T-helper 1 cell treated with Interleukin-12 subunit alpha and Interleukin-12 subunit beta and Interleukin-4 antibody, amounts not matched to agents 30 ng/mL and 1 ng/mL, for 36 hours (primary cell): ENCODE results near the gene PMIS2. TPM values are rescaled to one million over a fixed set of nuclear protein-coding genes. Genes with fewer than 3 reads are reported as not detected.

Experiments
- intact Hi-C: fragments of 100-400 bp; cut with micrococcal nuclease; formaldehyde crosslinking; loops from one replicate; pipeline ENCODE4 v1.15.1; 2024
- total RNA-seq: library from RNA; stranded (reverse); gene quantifications from 2 replicates; pipeline ENCODE4 v1.2.3, GENCODE V29; 2022

Gene PMIS2
- not detected in 2 replicates for total RNA-seq

- intact Hi-C loops, result no loop called here
Observed at GRCh38 chr19:35585848-35586247, at the start of gene PMIS2. TSS of gene PMIS2 (plus strand) at chr19:35586173. CDS start at chr19:35586260, 87 bp downstream.

GRCh38 chr19:35539314-35539713, 46.7 kb upstream of the PMIS2 start:
- intact Hi-C loops, result no loop called here

GRCh38 chr19:35539850-35540249, 46.1 kb upstream of the PMIS2 start:
- intact Hi-C loops, result loop anchor here (10.0 kb wide), 1 partner anchor 455 kb away; the partner anchor contains the start of gene SDHAF1

GRCh38 chr19:35540356-35540927, 45.5 kb upstream of the PMIS2 start:
- intact Hi-C loops, result loop anchor here (10.0 kb wide), 1 partner anchor 454 kb away; the partner anchor contains the start of gene SDHAF1

GRCh38 chr19:35542209-35542608, 43.8 kb upstream of the PMIS2 start:
- intact Hi-C loops, result loop anchor here (10.0 kb wide), 1 partner anchor 453 kb away; the partner anchor contains the start of gene SDHAF1

GRCh38 chr19:35543280-35544109, 42.5 kb upstream of the PMIS2 start:
- intact Hi-C loops, result loop anchor here (2.0 to 10.0 kb wide), 3 partner anchors 31 to 451 kb away; partner anchors contain the start of genes DMKN, PSENEN, SDHAF1 and U2AF1L4

GRCh38 chr19:35544110-35544802, 41.7 kb upstream of the PMIS2 start:
- intact Hi-C loops, result loop anchor here (2.0 to 10.0 kb wide), 3 partner anchors 31 to 451 kb away; partner anchors contain the start of genes DMKN, PSENEN, SDHAF1 and U2AF1L4

- intact Hi-C loops, result loop anchor here (1.0 to 10.0 kb wide), 10 partner anchors 12 to 450 kb away; partner anchors contain the start of genes COX6B1, DMKN, HAUS5 and LIN37
Observed at GRCh38 chr19:35545001-35545854, 40.7 kb upstream of the PMIS2 start, which contains the start of gene TMEM147. TSS of gene TMEM147 (plus strand) at chr19:35545626. CDS start at chr19:35545740, 114 bp downstream.

GRCh38 chr19:35545855-35546381, 40.1 kb upstream of the PMIS2 start:
- intact Hi-C loops, result loop anchor here (1.0 to 10.0 kb wide), 10 partner anchors 11 to 449 kb away; partner anchors contain the start of genes COX6B1, DMKN, HAUS5 and LIN37

GRCh38 chr19:35546532-35546931, 39.4 kb upstream of the PMIS2 start:
- intact Hi-C loops, result loop anchor here (5.0 to 10.0 kb wide), 2 partner anchors 386 to 448 kb away; partner anchors contain the start of gene SDHAF1

GRCh38 chr19:35549174-35549788, 36.7 kb upstream of the PMIS2 start:
- intact Hi-C loops, result loop anchor here (1.0 to 10.0 kb wide), 8 partner anchors 43 to 446 kb away; partner anchors contain the start of genes HAUS5 and SDHAF1

- intact Hi-C loops, result loop anchor here (1.0 to 10.0 kb wide), 8 partner anchors 42 to 445 kb away; partner anchors contain the start of genes HAUS5 and SDHAF1
Observed at GRCh38 chr19:35549879-35550523, 36.0 kb upstream of the PMIS2 start.

GRCh38 chr19:35551091-35551810, 34.7 kb upstream of the PMIS2 start:
- intact Hi-C loops, result no loop called here

GRCh38 chr19:35552534-35553384, 33.2 kb upstream of the PMIS2 start:
- intact Hi-C loops, result no loop called here

- intact Hi-C loops, result no loop called here
Observed at GRCh38 chr19:35553385-35554000, 32.5 kb upstream of the PMIS2 start.

- intact Hi-C loops, result no loop called here
Observed at GRCh38 chr19:35554076-35554475, 31.9 kb upstream of the PMIS2 start.
